A549 (cell line): ENCODE data around the gene SF1. TPM values are rescaled to one million over a fixed set of nuclear protein-coding genes. Genes with fewer than 3 reads are reported as not detected.

Source experiments
- ATAC-seq, 2 experiments: fragments of 200-7000 bp in 1 of 2; fragments of >200 bp in 1 of 2; cut with Nextera tagmentation in 1 of 2; cut with Tn5 transposase in 1 of 2; 3 replicates each; pipeline versions ENCODE4 v1.8.0 to v1.9.1; 2018 to 2020; ENCODE audit warnings: mild to moderate bottlenecking in 1 of 2, moderate library complexity in 1 of 2
- CTCF ChIA-PET: fragments of 300-600 bp; sonication (Branson Sonifier 250); formaldehyde crosslinking; extraction: SDS; loops from one replicate; lab custom pipeline; 2021; ENCODE audit warnings: antibody characterized with exemption, inconsistent platforms; lab: Yijun Ruan, JAX
- POLR2A ChIA-PET: fragments of 350-600 bp; formaldehyde crosslinking; extraction: SDS; loops from one replicate; lab custom pipeline; 2021; ENCODE audit warnings: antibody characterized with exemption, inconsistent platforms; lab: Yijun Ruan, JAX
- DNase-seq, 2 experiments: peaks; one replicate each; pipeline versions ENCODE4 v3.0.0 to v3.0.0-alpha.2; 2011 to 2016; ENCODE audit warnings: low read depth in 1 of 2, low spot score in 1 of 2
- FAIRE-seq: peaks from 2 replicates; lab custom pipeline; 2011; peaks lifted over from hg19 to GRCh38; lab: Jason Lieb, UNC
- H3K27ac ChIP-seq, 2 experiments: fragments of >200 bp; sonication (Bioruptor Twin); formaldehyde crosslinking; 3 replicates each; pipeline ENCODE4 v1.5.1; 2016 to 2017
- H3K4me1 ChIP-seq: fragments of >200 bp; sonication (Bioruptor Twin); formaldehyde crosslinking; 3 replicates; pipeline ENCODE4 v1.6.1; 2016
- H3K4me2 ChIP-seq: fragments of >200 bp; sonication (Bioruptor Twin); formaldehyde crosslinking; 3 replicates; pipeline ENCODE4 v1.6.1; 2016
- H3K4me3 ChIP-seq: fragments of >200 bp; sonication (Bioruptor Twin); formaldehyde crosslinking; 3 replicates; pipeline ENCODE4 v1.5.1; 2016
- H3K9me3 ChIP-seq: fragments of >200 bp; sonication (Bioruptor Twin); formaldehyde crosslinking; 3 replicates; pipeline ENCODE4 v1.6.1; 2016
- CBX2 ChIP-seq: fragments of 200-600 bp; sonication (generic); IDR thresholded peaks from 2 replicates; pipeline ENCODE4 v1.6.1; 2016; ENCODE audit warnings: low read depth, mild to moderate bottlenecking, borderline replicate concordance
- CEBPB ChIP-seq, 2 experiments: fragments of >200 bp in 1 of 2; sonication (Bioruptor Twin) in 1 of 2; formaldehyde crosslinking in 1 of 2; IDR thresholded peaks; 2 replicates each; pipeline ENCODE4 v1.6.1; 2012 to 2016
- CHD4 ChIP-seq: fragments of 200-600 bp; sonication (generic); IDR thresholded peaks from 2 replicates; pipeline ENCODE4 v1.6.1; 2016; ENCODE audit warnings: antibody characterized with exemption, mild to moderate bottlenecking, borderline replicate concordance
- EHF ChIP-seq: fragments of 250-450 bp; sonication (Bioruptor Pico); IDR thresholded peaks from 2 replicates; pipeline ENCODE4 v1.5.0; 2020; ENCODE audit warnings: mild to moderate bottlenecking
- ESRRA ChIP-seq: fragments of 150-350 bp; IDR thresholded peaks from 2 replicates; pipeline ENCODE4 v1.6.1; 2014; ENCODE audit warnings: mild to moderate bottlenecking, low read length, borderline replicate concordance
- FOSB ChIP-seq: fragments of 250-450 bp; sonication (Bioruptor Pico); IDR thresholded peaks from 2 replicates; pipeline ENCODE4 v1.5.0; 2020; ENCODE audit warnings: mild to moderate bottlenecking, moderate library complexity
- FOSL2 ChIP-seq, 2 experiments: fragments of 450-650 bp in 1 of 2; fragments of >200 bp in 1 of 2; sonication (Bioruptor Twin) in 1 of 2; formaldehyde crosslinking; IDR thresholded peaks; 2 replicates each; pipeline versions ENCODE4 v1.5.0 to v1.6.1; 2016 to 2020; ENCODE audit warnings: mild to moderate bottlenecking in 1 of 2, moderate library complexity in 1 of 2
- HOXA7 ChIP-seq: fragments of 250-450 bp; sonication (Bioruptor Pico); IDR thresholded peaks from 2 replicates; pipeline ENCODE4 v1.5.0; 2020; ENCODE audit warnings: mild to moderate bottlenecking, moderate library complexity
- MAZ ChIP-seq: fragments of 150-350 bp; IDR thresholded peaks from 2 replicates; pipeline ENCODE4 v1.6.1; 2014; ENCODE audit warnings: antibody characterized with exemption, low read depth, low read length, borderline replicate concordance
- MYC ChIP-seq: IDR thresholded peaks from 2 replicates; pipeline ENCODE4 v1.6.1; 2012; ENCODE audit warnings: mild to moderate bottlenecking, inconsistent platforms, low read length, improper control_type of control experiment, borderline replicate concordance
- PHF8 ChIP-seq: fragments of 200-600 bp; sonication (generic); IDR thresholded peaks from 2 replicates; pipeline ENCODE4 v1.6.1; 2016; ENCODE audit warnings: low read depth, mild to moderate bottlenecking, antibody characterized with exemption, moderate library complexity, borderline replicate concordance
- POLR2A ChIP-seq: IDR thresholded peaks from 2 replicates; pipeline ENCODE4 v1.6.1; 2012; ENCODE audit warnings: mild to moderate bottlenecking, low read length
- RARB ChIP-seq: fragments of 250-450 bp; sonication (Bioruptor Pico); IDR thresholded peaks from 2 replicates; pipeline ENCODE4 v1.8.0; 2021; ENCODE audit warnings: mild to moderate bottlenecking, moderate library complexity
- RCOR1 ChIP-seq: fragments of 150-350 bp; IDR thresholded peaks from 2 replicates; pipeline ENCODE4 v1.6.1; 2014; ENCODE audit warnings: antibody characterized with exemption, low read length, low read depth
- RFX5 ChIP-seq: fragments of 450-650 bp; IDR thresholded peaks from 2 replicates; pipeline ENCODE4 v1.7.1; 2014; ENCODE audit warnings: antibody characterized with exemption, mild to moderate bottlenecking, moderate library complexity
- SREBF2 ChIP-seq: fragments of 450-650 bp; IDR thresholded peaks from 2 replicates; pipeline ENCODE4 v1.6.1; 2014; ENCODE audit warnings: mild to moderate bottlenecking, moderate library complexity
- ZC3H11A ChIP-seq: fragments of 450-650 bp; IDR thresholded peaks from 2 replicates; pipeline ENCODE4 v1.6.1; 2014; ENCODE audit warnings: antibody characterized with exemption, mild to moderate bottlenecking
- ZFP36 ChIP-seq: fragments of 450-650 bp; IDR thresholded peaks from 2 replicates; pipeline ENCODE4 v1.6.1; 2014; ENCODE audit warnings: borderline replicate concordance; ENCODE audit not compliant: partially characterized antibody
- WGBS: methylation state at CpG from one replicate; pipeline ENCODE4 v1.1.6; 2017; ENCODE audit errors: missing lambda C conversion rate; 5-methylcytosine and 5-hydroxymethylcytosine counted together
- polyA plus RNA-seq, 4 experiments: library from polyadenylated mRNA; depleted of rRNA in 3 of 4; stranded (reverse); fragments of >200 nt; fragmentation: RNase III in 1 of 4; extraction: RNeasy Plus Mini Kit Qiagen cat#74134 plus additional on column Dnase treatment in 1 of 4; gene quantifications; 2 replicates in 3 of 4; 3 replicates in 1 of 4; pipeline ENCODE4 v1.2.3, GENCODE V29; 2011 to 2017
- TF ChIP-seq, protein P1 (sequence below): fragments of 250-450 bp; sonication (Bioruptor Pico); IDR thresholded peaks from 2 replicates; pipeline ENCODE4 v1.5.0; 2020; ENCODE audit warnings: low read depth, mild to moderate bottlenecking, moderate library complexity
- TF ChIP-seq, protein P2 (sequence below): fragments of 150-350 bp; IDR thresholded peaks from 2 replicates; pipeline ENCODE4 v1.6.1; 2014; ENCODE audit warnings: low read depth, mild to moderate bottlenecking, low read length

The SF1 gene
- polyA plus RNA-seq, 2 of the 4 experiments (the other 2 are of a cell fraction), result 104 to 310 TPM

DNA sequence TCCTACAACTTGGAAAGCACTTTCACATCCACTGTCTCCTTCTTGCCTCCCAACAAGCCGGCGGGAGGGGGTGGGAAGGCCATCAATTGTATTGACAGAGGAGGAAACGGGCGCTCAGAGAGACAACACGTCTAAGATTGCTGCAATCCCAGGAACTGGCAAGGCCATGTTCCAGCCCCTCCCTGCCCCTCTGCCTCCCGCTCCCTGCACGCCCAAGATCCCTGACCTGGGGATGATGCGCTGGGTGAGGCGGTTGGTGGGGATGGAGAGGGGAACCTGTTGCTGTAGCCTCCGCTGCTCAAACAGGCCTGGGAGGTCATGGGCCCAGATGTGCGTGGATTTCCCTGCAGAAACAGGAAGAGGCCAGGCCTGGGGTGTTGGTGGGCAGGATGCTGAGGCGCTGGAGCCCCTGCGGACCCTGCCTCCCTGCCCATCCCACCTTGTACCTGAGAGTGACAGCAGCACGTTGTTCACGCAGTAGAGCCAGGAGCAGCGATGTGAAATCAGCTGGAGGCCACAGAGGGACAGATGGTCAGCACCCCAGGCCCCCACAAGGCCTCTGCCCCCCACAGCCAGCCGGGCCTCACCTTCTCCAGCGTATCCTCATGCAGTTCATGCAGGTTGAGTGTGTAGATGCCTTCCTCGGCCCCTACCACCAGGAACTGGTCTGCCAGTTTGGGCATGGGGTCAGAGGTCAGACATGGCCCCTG is 17.9 kb upstream of the SF1 start:
- Histone ChIP-seq H3K4me1 (peaks cover 8% of the 10 kb centered on the region; the same call in 2 of the 3 replicates), H3K4me3 (no peak overlapping the region)
- POLR2A ChIA-PET, result no interaction called here
- 91% methylated on average over 16 of the region's 19 CpGs for WGBS
- no peak for DNase-seq
- TF ChIP-seq RARB (CRISPR knock-in tag) (no peak), EHF (CRISPR knock-in tag) (no peak)
- TF ChIP-seq, all 56 proteins: peak for 0
- CTCF ChIA-PET, result interaction anchor here (1.1 to 1.4 kb wide), 2 partner anchors 10 to 12 kb away, joined by 3 to 8 read pairs; no protein-coding TSS in a partner anchor
- H3K4me2 ChIP-seq, result no peak overlapping the region
- FAIRE-seq, result no peak
- H3K27ac ChIP-seq, result no peak overlapping the region
- no peak for ATAC-seq
- H3K9me3 ChIP-seq, result no peaks in the 10 kb centered on the region

DNA sequence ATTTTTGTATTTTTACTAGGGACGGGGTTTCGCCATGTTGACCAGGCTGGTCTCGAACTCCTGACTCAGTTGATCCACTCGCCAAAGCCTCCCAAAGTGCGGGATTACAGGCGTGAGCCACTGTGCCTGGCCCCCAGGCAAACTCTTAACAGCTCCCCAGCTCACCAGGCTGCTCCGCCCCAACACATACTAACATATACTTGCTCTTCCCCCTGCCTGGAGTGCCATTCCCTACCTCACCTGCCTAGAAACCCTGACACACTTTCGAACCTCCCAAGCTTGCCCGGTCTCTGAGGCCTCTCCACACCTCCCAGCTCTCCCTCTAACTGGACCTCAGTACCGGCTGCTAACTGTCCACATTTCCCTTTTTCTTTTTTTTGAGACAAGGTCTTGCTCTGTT is 16.2 kb upstream of the SF1 start:
- ATAC-seq (no peak), FAIRE-seq (no peak), DNase-seq (no peak)
- WGBS, result 97% methylated on average over 10 of the region's 10 CpGs
- no peaks in the 10 kb centered on the region for H3K9me3 ChIP-seq
- CTCF ChIA-PET, result interaction anchor here (0.6 to 1.4 kb wide), 8 partner anchors 8 to 379 kb away, joined by 3 to 6 read pairs (median 3); partner anchors contain the start of genes BATF2 and MAP4K2
- no peak overlapping the region for H3K4me2 ChIP-seq
- no peaks in the 10 kb centered on the region; the same call in 2 of the 3 replicates for H3K4me1 ChIP-seq
- H3K27ac ChIP-seq, result no peak overlapping the region
- POLR2A ChIA-PET, result interaction anchor here (1.4 kb wide), 1 partner anchor 16 kb away, joined by 6 read pairs; the partner anchor contains the start of gene SF1
- TF ChIP-seq, protein P1, sequence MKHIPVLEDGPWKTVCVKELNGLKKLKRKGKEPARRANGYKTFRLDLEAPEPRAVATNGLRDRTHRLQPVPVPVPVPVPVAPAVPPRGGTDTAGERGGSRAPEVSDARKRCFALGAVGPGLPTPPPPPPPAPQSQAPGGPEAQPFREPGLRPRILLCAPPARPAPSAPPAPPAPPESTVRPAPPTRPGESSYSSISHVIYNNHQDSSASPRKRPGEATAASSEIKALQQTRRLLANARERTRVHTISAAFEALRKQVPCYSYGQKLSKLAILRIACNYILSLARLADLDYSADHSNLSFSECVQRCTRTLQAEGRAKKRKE (CRISPR knock-in tag), result no peak
- no peak for TF ChIP-seq FOSL2 (IDR thresholded peaks at IDR 0.05)
- TF ChIP-seq FOSL2 (CRISPR knock-in tag; IDR thresholded peaks at IDR 0.05), result no peak
- TF ChIP-seq ESRRA, result no peak
- TF ChIP-seq PHF8, result no peak
- TF ChIP-seq MAZ, result no peak
- no peak for TF ChIP-seq MYC
- no peak for TF ChIP-seq FOSB
- TF ChIP-seq ZFP36, result no peak
- no peak for TF ChIP-seq CBX2
- no peak for TF ChIP-seq HOXA7
- no peak for TF ChIP-seq CEBPB (IDR thresholded peaks at IDR 0.05)
- no peak for TF ChIP-seq ZC3H11A
- TF ChIP-seq POLR2A, result no peak
- TF ChIP-seq RFX5, result no peak
- H3K4me3 ChIP-seq, result no peak overlapping the region

DNA sequence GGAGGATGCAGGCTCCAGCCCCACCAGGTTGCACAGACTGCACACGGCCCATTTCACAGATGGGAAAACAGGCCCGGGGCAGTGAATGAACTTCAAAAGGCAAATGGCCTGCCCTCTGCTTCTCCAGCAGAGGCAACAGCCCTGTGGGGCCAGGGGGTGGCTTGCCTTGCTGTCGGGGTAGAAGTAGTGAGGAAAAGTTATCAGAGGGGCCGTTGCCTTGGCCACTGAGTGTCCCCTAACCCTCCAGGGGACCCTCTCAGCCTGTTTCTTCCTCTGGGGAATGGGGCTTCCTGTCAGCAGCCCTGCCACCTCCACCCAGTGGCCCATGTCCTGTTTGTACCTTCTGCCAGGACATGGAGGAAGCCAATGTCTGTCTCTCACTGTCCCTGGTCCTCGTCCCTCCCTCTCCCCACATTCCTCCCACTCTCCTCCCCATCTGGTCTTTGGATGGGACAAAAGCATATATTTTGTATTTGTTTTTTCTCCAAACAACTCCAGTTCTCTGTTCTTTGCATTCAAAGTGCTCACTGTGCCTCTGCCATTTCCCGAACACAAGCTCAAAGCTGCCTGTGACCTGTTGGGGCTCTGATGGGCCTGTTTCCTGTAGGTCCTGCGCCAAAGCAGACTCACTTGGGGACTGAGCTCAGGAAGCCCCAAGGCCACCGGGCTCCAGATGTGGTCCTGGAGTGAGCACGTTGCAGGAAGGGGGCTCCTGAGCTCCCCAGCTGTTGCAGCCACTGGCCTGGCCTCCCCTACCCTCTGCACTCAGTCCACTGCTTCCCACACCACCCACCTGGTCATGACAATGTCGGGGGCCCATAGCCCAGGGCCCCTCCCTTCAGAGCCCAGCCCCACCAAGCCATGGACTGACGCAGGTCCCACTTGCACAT is 15.2 kb upstream of the SF1 start:
- no peak overlapping the region for H3K4me2 ChIP-seq
- DNase-seq (no peak), ATAC-seq (no peak), FAIRE-seq (no peak)
- no peak overlapping the region for H3K27ac ChIP-seq
- CTCF ChIA-PET, result interaction anchor here (0.9 to 1.3 kb wide), 6 partner anchors 8 to 50 kb away, joined by 3 to 6 read pairs (median 3); partner anchors contain the start of gene MAP4K2
- no peak overlapping the region for H3K4me3 ChIP-seq
- 86% methylated on average over 11 of the region's 11 CpGs for WGBS
- TF ChIP-seq, protein P2, sequence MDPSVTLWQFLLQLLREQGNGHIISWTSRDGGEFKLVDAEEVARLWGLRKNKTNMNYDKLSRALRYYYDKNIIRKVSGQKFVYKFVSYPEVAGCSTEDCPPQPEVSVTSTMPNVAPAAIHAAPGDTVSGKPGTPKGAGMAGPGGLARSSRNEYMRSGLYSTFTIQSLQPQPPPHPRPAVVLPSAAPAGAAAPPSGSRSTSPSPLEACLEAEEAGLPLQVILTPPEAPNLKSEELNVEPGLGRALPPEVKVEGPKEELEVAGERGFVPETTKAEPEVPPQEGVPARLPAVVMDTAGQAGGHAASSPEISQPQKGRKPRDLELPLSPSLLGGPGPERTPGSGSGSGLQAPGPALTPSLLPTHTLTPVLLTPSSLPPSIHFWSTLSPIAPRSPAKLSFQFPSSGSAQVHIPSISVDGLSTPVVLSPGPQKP, result no peak
- no peak for TF ChIP-seq CHD4
- TF ChIP-seq MAZ, result no peak
- no peak for TF ChIP-seq RCOR1
- no peak for TF ChIP-seq SREBF2
- H3K4me1 ChIP-seq, result no peaks in the 10 kb centered on the region
- H3K9me3 ChIP-seq, result no peaks in the 10 kb centered on the region
- POLR2A ChIA-PET, result interaction anchor here (1.4 kb wide), 1 partner anchor 15 kb away, joined by 6 read pairs; the partner anchor contains the start of gene SF1
